GM19397 (cell line): ENCODE data around the gene ADIG.
"Not testable (repeated sequence)": the region's sequence is repeated elsewhere in the genome, so short reads cannot be mapped to it uniquely, and the experiment has no call there.

Experiments used
- ATAC-seq: cut with Tn5 transposase; IDR thresholded peaks from one replicate; pipeline ENCODE4 v1.9.1; 2021; ENCODE audit warnings: mild to moderate bottlenecking, moderate library complexity; ENCODE audit not compliant: unreplicated experiment

ADIG gene

GRCh38 chr20:38569747-38570525 lies 11.1 kb upstream of the ADIG start:
- no peak for ATAC-seq

- ATAC-seq: no peak
Measured at GRCh38 chr20:38573413-38573812, 7.6 kb upstream of the ADIG start.

GRCh38 chr20:38579219-38579910 lies 1.6 kb upstream of the ADIG start:
- ATAC-seq: no peak

GRCh38 chr20:38579921-38580320 lies 1.1 kb upstream of the ADIG start:
- no peak for ATAC-seq

- ATAC-seq: no peak
Measured at GRCh38 chr20:38581830-38582358, 897 bp downstream of the ADIG start.

GRCh38 chr20:38583306-38583705 lies 2.3 kb downstream of the ADIG start:
- no peak for ATAC-seq

GRCh38 chr20:38584099-38584763 lies 3.2 kb downstream of the ADIG start:
- no peak for ATAC-seq

GRCh38 chr20:38585404-38586180 lies 4.6 kb downstream of the ADIG start:
- no peak for ATAC-seq

- ATAC-seq: no peak
Measured at GRCh38 chr20:38586181-38586525, 5.2 kb downstream of the ADIG start.

GRCh38 chr20:38588303-38588702 lies 7.3 kb downstream of the ADIG start:
- ATAC-seq: no peak

- no peak for ATAC-seq
Measured at GRCh38 chr20:38589351-38589750, 8.4 kb downstream of the ADIG start.

GRCh38 chr20:38589967-38590675 lies 9.1 kb downstream of the ADIG start:
- no peak for ATAC-seq

- ATAC-seq: no peak
Measured at GRCh38 chr20:38590676-38591473, 9.9 kb downstream of the ADIG start.

- no peak for ATAC-seq
Measured at GRCh38 chr20:38591474-38592410, 10.7 kb downstream of the ADIG start.

- not testable (repeated sequence) for ATAC-seq
Measured at GRCh38 chr20:38592411-38592790, 11.4 kb downstream of the ADIG start.

GRCh38 chr20:38594281-38594680 lies 13.3 kb downstream of the ADIG start:
- ATAC-seq: not testable (repeated sequence)

- not testable (repeated sequence) for ATAC-seq
Measured at GRCh38 chr20:38595886-38596285, 14.9 kb downstream of the ADIG start.

- ATAC-seq: no peak
Measured at GRCh38 chr20:38599410-38599882, 18.4 kb downstream of the ADIG start.
